Esophagus squamous epithelium (tissue), 4 donors: Measurements from ENCODE around the gene CTAG1A.

Source experiments
- CTCF ChIP-seq, 6 experiments: fragments of 450-650 bp in 4 of 6; fragments of 200-600 bp in 2 of 6; sonication (generic) in 2 of 6; IDR thresholded peaks; one replicate each; pipeline ENCODE4 v1.5.1; 2016 to 2019; ENCODE audit warnings: antibody characterized with exemption in 6 of 6, mild to moderate bottlenecking in 4 of 6, moderate library complexity in 4 of 6
- POLR2A ChIP-seq, 4 donors: fragments of 450-650 bp; IDR thresholded peaks; one replicate each; pipeline ENCODE4 v1.6.1; 2017; ENCODE audit warnings: antibody characterized with exemption in 4 of 4, mild to moderate bottlenecking in 4 of 4, moderate library complexity in 3 of 4

GRCh38 chrX:154596290-154596929 lies 11.5 kb downstream of the CTAG1A start:
- no peak for TF ChIP-seq CTCF (IDR thresholded peaks at IDR 0.05)
- no peak for TF ChIP-seq POLR2A (IDR thresholded peaks at IDR 0.05)
